K562 (cell line): Measurements from ENCODE around the gene POLD2. TPM values are rescaled to one million over a fixed set of nuclear protein-coding genes. Genes with fewer than 3 reads are reported as not detected.

Experiments
- ATAC-seq: fragments of 200-7000 bp; cut with Tn5 transposase; 3 replicates; pipeline ENCODE4 v1.9.1; 2020; ENCODE audit warnings: moderate library complexity
- BruUV-seq: library from RNA; stranded (reverse); fragments of 400-500 nt; replicated peaks from 2 replicates; lab custom pipeline; 2021; lab: Mats Ljungman, UMichigan
- CTCF ChIA-PET: fragments of 300-600 bp; formaldehyde crosslinking; extraction: SDS; loops from one replicate; lab custom pipeline; 2021; ENCODE audit warnings: low intra/inter-chr PET ratio; lab: Yijun Ruan, JAX
- POLR2A ChIA-PET: fragments of 300-600, 350-650 bp; sonication (Branson Sonifier 250); formaldehyde crosslinking; extraction: SDS; loops from one replicate; lab custom pipeline; 2021; ENCODE audit warnings: antibody characterized with exemption, inconsistent platforms; lab: Yijun Ruan, JAX
- DNase-seq, 4 experiments: peaks; one replicate each; pipeline versions ENCODE4 v3.0.0 to v3.0.0-alpha.2; 2011 to 2018; ENCODE audit warnings: low spot score in 3 of 4, mixed read lengths in 3 of 4; ENCODE audit errors: extremely low read depth in 1 of 4
- FAIRE-seq: peaks from 2 replicates; lab custom pipeline; 2011; peaks lifted over from hg19 to GRCh38; lab: Jason Lieb, UNC
- H2AFZ ChIP-seq: 2 replicates; pipeline ENCODE4 v1.6.0; 2011; ENCODE audit warnings: low read depth, low read length, control low read depth, inconsistent platforms
- H3K27ac ChIP-seq: fragments of 200-600 bp; 3 replicates; pipeline ENCODE4 v1.8.0; 2011; ENCODE audit warnings: low read depth, mild to moderate bottlenecking, control low read depth, inconsistent platforms, low read length, moderate library complexity, mixed read lengths; ENCODE audit errors: extremely low read depth
- H3K27me3 ChIP-seq, 2 experiments: fragments of 300-600 bp in 1 of 2; 2 replicates in 1 of 2; 3 replicates in 1 of 2; pipeline versions ENCODE4 v1.6.0 to v1.8.0; 2011; ENCODE audit warnings: inconsistent platforms in 2 of 2, low read length in 2 of 2, mild to moderate bottlenecking in 1 of 2, mixed read lengths in 1 of 2, moderate library complexity in 1 of 2; ENCODE audit not compliant: control insufficient read depth in 2 of 2, insufficient read depth in 2 of 2
- H3K36me3 ChIP-seq: fragments of 300-600 bp; 3 replicates; pipeline ENCODE4 v1.8.0; 2011; ENCODE audit warnings: mild to moderate bottlenecking, low read length, inconsistent platforms; ENCODE audit not compliant: control insufficient read depth, insufficient read depth
- H3K4me1 ChIP-seq, 2 experiments: fragments of 200-600 bp in 1 of 2; replicated peaks in 1 of 2; 2 replicates in 1 of 2; 3 replicates in 1 of 2; pipeline versions ENCODE4 v1.5.1 to v1.8.0; 2011; ENCODE audit warnings: inconsistent platforms in 2 of 2, low read length in 2 of 2, mild to moderate bottlenecking in 1 of 2, mixed read lengths in 1 of 2, moderate library complexity in 1 of 2; ENCODE audit not compliant: control insufficient read depth in 2 of 2, insufficient read depth in 2 of 2
- H3K4me2 ChIP-seq: 2 replicates; pipeline ENCODE4 v1.6.1; 2011; ENCODE audit warnings: low read length, control low read depth, inconsistent platforms, mixed read lengths; ENCODE audit not compliant: insufficient read depth
- H3K4me3 ChIP-seq: fragments of 200-600 bp; sonication (generic), shearing (Covaris generic); 2 replicates; pipeline ENCODE4 v1.5.1; 2016; ENCODE audit warnings: control low read depth, inconsistent platforms
- H3K79me2 ChIP-seq: fragments of 200-600 bp; 3 replicates; pipeline ENCODE4 v1.8.0; 2011; ENCODE audit warnings: low read length, inconsistent platforms; ENCODE audit not compliant: control insufficient read depth, insufficient read depth
- H3K9ac ChIP-seq, 2 experiments: 2 replicates each; pipeline versions ENCODE4 v1.6.0 to v1.6.1; 2011; ENCODE audit warnings: low read depth in 2 of 2, low read length in 2 of 2, control low read depth in 1 of 2, inconsistent platforms in 1 of 2, mild to moderate bottlenecking in 1 of 2, mixed read lengths in 1 of 2; ENCODE audit not compliant: insufficient read depth in 1 of 2
- H3K9me1 ChIP-seq: one replicate; pipeline ENCODE4 v1.6.0; 2011; ENCODE audit warnings: inconsistent platforms, mild to moderate bottlenecking, low read length, moderate library complexity; ENCODE audit not compliant: control insufficient read depth, insufficient read depth
- H3K9me3 ChIP-seq: replicated peaks from 2 replicates; pipeline ENCODE4 v1.5.1; 2011; ENCODE audit warnings: low read depth, low read length, inconsistent platforms; ENCODE audit not compliant: control insufficient read depth, insufficient read depth
- H4K20me1 ChIP-seq: replicated peaks from 2 replicates; pipeline ENCODE4 v1.6.1; 2011; ENCODE audit warnings: low read length, inconsistent platforms, mixed read lengths; ENCODE audit not compliant: control insufficient read depth, insufficient read depth
- ATF6 ChIP-seq: sonication (generic); formaldehyde crosslinking; IDR thresholded peaks from 2 replicates; pipeline ENCODE4 v1.4.0; 2020; ENCODE audit warnings: mild to moderate bottlenecking, missing genetic modification reagents
- CHD4 ChIP-seq: fragments of 200-600 bp; sonication (generic); IDR thresholded peaks from 3 replicates; pipeline ENCODE4 v1.6.1; 2012; ENCODE audit warnings: low read depth, mild to moderate bottlenecking, mixed read lengths, low read length, inconsistent platforms; ENCODE audit not compliant: insufficient read depth, insufficient replicate concordance, poor library complexity, severe bottlenecking
- POLR3A ChIP-seq: IDR thresholded peaks from 2 replicates; pipeline ENCODE4 v1.6.1; 2011; ENCODE audit warnings: borderline replicate concordance, mild to moderate bottlenecking, moderate library complexity; ENCODE audit not compliant: insufficient read length, insufficient read depth; ENCODE audit errors: extremely low read depth
- TSC22D4 ChIP-seq: fragments of 450-650 bp; IDR thresholded peaks from 2 replicates; pipeline ENCODE4 v1.6.1; 2016; ENCODE audit warnings: missing genetic modification characterization, missing biosample characterization, control low read depth
- WGBS: fragments of 100-300 bp; shearing (Covaris generic); methylation state at CpG from one replicate; pipeline ENCODE4 v1.1.6; 2016; ENCODE audit warnings: low coverage, mixed read lengths; ENCODE audit not compliant: insufficient coverage; ENCODE audit errors: missing lambda C conversion rate; 5-methylcytosine and 5-hydroxymethylcytosine counted together
- in situ Hi-C: fragments of 300-500 bp; cut with MboI; formaldehyde crosslinking; loops from 4 replicates; pipeline ENCODE4 v1.15.0; 2018; ENCODE audit warnings: inconsistent platforms, mixed read lengths
- intact Hi-C: fragments of 100-400 bp; cut with micrococcal nuclease; formaldehyde crosslinking; loops from 2 replicates; pipeline ENCODE4 v1.14.2; 2022
- polyA plus RNA-seq, 8 experiments: library from polyadenylated mRNA; depleted of rRNA in 4 of 8; stranded (reverse) in 5 of 8; unstranded in 3 of 8; fragments of >200 nt; fragmentation: Nextera tagmentation in 2 of 8; fragmentation: Illumina TruSeq in 1 of 8; extraction: Ambion mirVana in 2 of 8; extraction: Trizol in 1 of 8; gene quantifications; 2 replicates each; pipeline versions ENCODE4 v1.2.1 to v1.2.3, GENCODE V29; 2011 to 2014; ENCODE audit warnings: inconsistent platforms in 1 of 8, missing spikeins in 1 of 8
- total RNA-seq, 7 experiments: library from RNA; depleted of rRNA in 6 of 7; stranded (reverse); fragments of >200 nt in 6 of 7; fragmentation: Illumina TruSeq in 2 of 7; extraction: Trizol in 2 of 7; gene quantifications; 2 replicates each; pipeline versions ENCODE4 v1.2.1 to v1.2.3, GENCODE V29; 2011 to 2021; ENCODE audit warnings: low replicate concordance in 1 of 7

Gene POLD2
- total and polyA plus RNA-seq, 9 of the 15 experiments (the other 6 are each of a cell fraction or from before 2014, with no cell fraction given): 29.7 to 259 (median 225) TPM

- TF ChIP-seq ATF6 (CRISPR knock-in tag): no peak
Observed at GRCh38 chr7:44148166-44148565, 24.8 kb upstream of the POLD2 start (continued).

- CTCF ChIA-PET: no interaction called here
- WGBS: 13% methylated on average over 26 of the region's 33 CpGs
- TF ChIP-seq TSC22D4 (tag): no peak
- peak; percentile 39 for TF ChIP-seq CHD4
- no peak for TF ChIP-seq POLR3A
Observed at GRCh38 chr7:44147026-44147991, 24.0 kb upstream of the POLD2 start.

More at GRCh38 chr7:44147026-44147991, 24.0 kb upstream of the POLD2 start:
- peak overlapping the region; percentile 99 for H2AFZ ChIP-seq
- no peaks in the 10 kb centered on the region for H3K27me3 ChIP-seq
- FAIRE-seq: peak; percentile 99
- peak overlapping the region; percentile 42 to 93 for H3K9ac ChIP-seq
- intact Hi-C loops: loop anchor here (5.0 kb wide), 1 partner anchor 50 kb away; no protein-coding TSS in a partner anchor
- BruUV-seq: no TSS peak
- no peaks in the 10 kb centered on the region for H4K20me1 ChIP-seq
- peak; percentile 85 for ATAC-seq
- H3K4me2 ChIP-seq: peak overlapping the region; percentile 53
- H3K36me3 ChIP-seq: no peaks in the 10 kb centered on the region
- peaks cover 21 to 71% of the 10 kb centered on the region in 2 experiments for H3K4me1 ChIP-seq
- H3K9me3 ChIP-seq: no peaks in the 10 kb centered on the region
- POLR2A ChIA-PET: interaction anchor here (0.6 to 2.1 kb wide), 10 partner anchors 10 to 209 kb away, joined by 3 to 9 read pairs (median 4); partner anchors contain the start of gene POLD2
- DNase-seq: peak; percentile 80 to 93 (median 86)
- in situ Hi-C loops: no loop called here
- no peaks in the 10 kb centered on the region for H3K79me2 ChIP-seq
- peak overlapping the region; percentile 79 for H3K27ac ChIP-seq
- no peaks in the 10 kb centered on the region for H3K9me1 ChIP-seq
- no peak overlapping the region for H3K4me3 ChIP-seq
